Heart left ventricle (tissue), 13 donors: ENCODE results near the gene SLC25A18.

ENCODE experiments used
- CTCF ChIP-seq, 12 donors: fragments of 200-600 bp; sonication (generic) in 4 of 12; IDR thresholded peaks; one replicate each; pipeline versions ENCODE4 v1.5.0 to v1.8.0; 2018 to 2022; ENCODE audit warnings: antibody characterized with exemption in 12 of 12, mild to moderate bottlenecking in 5 of 12
- POLR2A ChIP-seq, 2 donors: fragments of 450-650 bp; IDR thresholded peaks; one replicate each; pipeline ENCODE4 v1.6.1; 2017; ENCODE audit warnings: antibody characterized with exemption in 2 of 2, mild to moderate bottlenecking in 2 of 2, moderate library complexity in 2 of 2
- donor health status: ischemic (EF 13 %, LVEDD 7.1; RV severe dilation, severe dysfunction).
- donor health status: DM: no; HTN: yes; CAD: no.
- donor health status: DM: no; HTN: no; CAD: no.
- donor health status: ischemic (EF 25% LVEDD 6.9; RV normal size, moderate dysfunction).
- donor health status: ischemic (EF 25% LVEDD 5.7; RV mildly dilated, moderate dysfunction).
- donor health status: ischemic (EF 35%, LVEDD 5.7; RV mildly dilated, moderate dysfunction).
- donor health status: nonischemic (EF 11% LVEDD 7.7; RV severe dilation, severe dysfunction).
- donor health status: DM: yes; HTN: yes; CAD: no.
- donor health status: PGD.
- donor health status: ischemic (EF 29% LVEDD 5.4; RV normal size, mild dysfunction).
- donor health status: nonischemic (EF 23%, LVEDD 6.1; RV moderate dilation, normal function).

- TF ChIP-seq CTCF (IDR thresholded peaks at IDR 0.05), result no peak
- TF ChIP-seq POLR2A (IDR thresholded peaks at IDR 0.05), result no peak
Measured at GRCh38 chr22:17548010-17548755, 15.1 kb upstream of the SLC25A18 start.
